H1 (cell line): Measurements from ENCODE around the gene LSM4. TPM values are rescaled to one million over a fixed set of nuclear protein-coding genes. Genes with fewer than 3 reads are reported as not detected.

ENCODE experiments used
- CTCF ChIA-PET: fragments of 300-600 bp; sonication (Branson Sonifier 250); formaldehyde crosslinking; loops from one replicate; lab custom pipeline; 2021; ENCODE audit not compliant: partially characterized antibody; lab: Charles Lee
- POLR2A ChIA-PET: fragments of 300-600 bp; sonication (Branson Sonifier 250); formaldehyde crosslinking; loops from one replicate; lab custom pipeline; 2021; ENCODE audit warnings: inconsistent platforms; ENCODE audit not compliant: partially characterized antibody; lab: Charles Lee
- DNase-seq, 2 experiments: peaks; one replicate each; pipeline versions ENCODE4 v3.0.0 to v3.0.0-alpha.2; 2010 to 2022; ENCODE audit warnings: low spot score in 2 of 2, low read depth in 1 of 2, mixed read lengths in 1 of 2
- FAIRE-seq: peaks from 2 replicates; lab custom pipeline; 2011; peaks lifted over from hg19 to GRCh38; lab: Jason Lieb, UNC
- H2AFZ ChIP-seq: 2 replicates; pipeline ENCODE4 v1.8.1; 2012; ENCODE audit warnings: low read length, inconsistent platforms
- H2AK5ac ChIP-seq: 2 replicates; pipeline ENCODE4 v1.6.1; 2013; ENCODE audit warnings: low read depth, low read length
- H2BK120ac ChIP-seq: replicated peaks from 2 replicates; pipeline ENCODE3; 2013; ENCODE audit warnings: low read depth, low read length, inconsistent platforms
- H2BK12ac ChIP-seq: 2 replicates; pipeline ENCODE4 v1.6.1; 2013; ENCODE audit warnings: low read depth, low read length
- H2BK15ac ChIP-seq: 2 replicates; pipeline ENCODE4 v1.6.1; 2013; ENCODE audit warnings: low read length
- H2BK20ac ChIP-seq: 2 replicates; pipeline ENCODE4 v1.6.1; 2013; ENCODE audit warnings: low read length
- H2BK5ac ChIP-seq: 2 replicates; pipeline ENCODE4 v1.6.1; 2013; ENCODE audit warnings: low read depth, low read length
- H3K14ac ChIP-seq: 2 replicates; pipeline ENCODE4 v1.6.1; 2013; ENCODE audit warnings: inconsistent platforms; ENCODE audit not compliant: insufficient read length
- H3K18ac ChIP-seq: 2 replicates; pipeline ENCODE4 v1.6.1; 2013; ENCODE audit warnings: low read length; ENCODE audit errors: extremely low read depth
- H3K23ac ChIP-seq: 2 replicates; pipeline ENCODE4 v1.6.1; 2013; ENCODE audit warnings: inconsistent platforms; ENCODE audit not compliant: insufficient read length
- H3K23me2 ChIP-seq: 2 replicates; pipeline ENCODE4 v1.6.1; 2013; ENCODE audit warnings: low read depth, low read length
- H3K27ac ChIP-seq: 2 replicates; pipeline ENCODE4 v1.6.1; 2011; ENCODE audit warnings: low read depth, low read length, inconsistent platforms
- H3K27me3 ChIP-seq, 4 experiments: replicated peaks in 1 of 4; 1 replicate in 1 of 4; 2 replicates in 3 of 4; pipeline versions ENCODE4 v1.6.1 to v1.8.1; 2011 to 2013; ENCODE audit warnings: low read length in 3 of 4, mild to moderate bottlenecking in 3 of 4, inconsistent platforms in 2 of 4, mixed read lengths in 2 of 4, moderate library complexity in 1 of 4; ENCODE audit not compliant: control insufficient read depth in 3 of 4, insufficient read depth in 3 of 4; ENCODE audit errors: extremely low read depth in 1 of 4
- H3K36me3 ChIP-seq, 4 experiments: 2 replicates each; pipeline versions ENCODE4 v1.6.1 to v1.8.1; 2011 to 2013; ENCODE audit warnings: mild to moderate bottlenecking in 4 of 4, low read length in 3 of 4, moderate library complexity in 2 of 4, control low read depth in 1 of 4, inconsistent platforms in 1 of 4; ENCODE audit not compliant: insufficient read depth in 4 of 4, control insufficient read depth in 2 of 4
- H3K4ac ChIP-seq: replicated peaks from 2 replicates; pipeline ENCODE3; 2013; ENCODE audit warnings: low read length, low read depth, mixed read lengths, inconsistent platforms; ENCODE audit not compliant: insufficient read length
- H3K4me1 ChIP-seq, 4 experiments: replicated peaks in 1 of 4; 1 replicate in 1 of 4; 2 replicates in 3 of 4; pipeline versions ENCODE4 v1.6.1 to v1.8.1; 2011 to 2013; ENCODE audit warnings: low read length in 3 of 4, inconsistent platforms in 2 of 4, mixed read lengths in 1 of 4; ENCODE audit not compliant: insufficient read depth in 4 of 4, control insufficient read depth in 3 of 4
- H3K4me2 ChIP-seq, 2 experiments: 2 replicates each; pipeline versions ENCODE4 v1.6.1 to v1.8.1; 2011 to 2013; ENCODE audit warnings: low read depth in 2 of 2, low read length in 2 of 2, control low read depth in 1 of 2, inconsistent platforms in 1 of 2, mild to moderate bottlenecking in 1 of 2; ENCODE audit not compliant: insufficient read depth in 1 of 2
- H3K4me3 ChIP-seq, 4 experiments: fragments of 200-600, 300-600 bp in 1 of 4; sonication (generic), shearing (Covaris generic), sonication (Bioruptor Twin) in 1 of 4; 2 replicates each; pipeline versions ENCODE4 v1.5.1 to v1.8.1; 2011 to 2016; ENCODE audit warnings: low read length in 4 of 4, low read depth in 3 of 4, control low read depth in 2 of 4, inconsistent platforms in 2 of 4, mild to moderate bottlenecking in 2 of 4, mixed read lengths in 1 of 4, moderate library complexity in 1 of 4; ENCODE audit not compliant: insufficient read depth in 2 of 4; ENCODE audit errors: extremely low read depth in 1 of 4
- H3K56ac ChIP-seq: replicated peaks from 2 replicates; pipeline ENCODE3; 2013; ENCODE audit warnings: low read depth, mild to moderate bottlenecking, mixed read lengths, low read length, inconsistent platforms; ENCODE audit not compliant: insufficient read length
- H3K79me1 ChIP-seq: 2 replicates; pipeline ENCODE4 v1.6.1; 2013; ENCODE audit warnings: low read depth, low read length, control low read depth
- H3K79me2 ChIP-seq, 2 experiments: 2 replicates each; pipeline versions ENCODE4 v1.6.1 to v1.8.1; 2012 to 2013; ENCODE audit warnings: low read length in 2 of 2, mild to moderate bottlenecking in 2 of 2, inconsistent platforms in 1 of 2; ENCODE audit not compliant: insufficient read depth in 2 of 2, control insufficient read depth in 1 of 2
- H3K9ac ChIP-seq, 4 experiments: replicated peaks in 1 of 4; 1 replicate in 1 of 4; 2 replicates in 3 of 4; pipeline versions ENCODE4 v1.6.1 to v1.8.1; 2011 to 2013; ENCODE audit warnings: low read depth in 3 of 4, low read length in 3 of 4, control low read depth in 2 of 4, mild to moderate bottlenecking in 2 of 4, moderate library complexity in 2 of 4, inconsistent platforms in 1 of 4; ENCODE audit errors: extremely low read depth in 1 of 4
- H3K9me3 ChIP-seq, 2 experiments: 2 replicates each; pipeline versions ENCODE4 v1.6.1 to v1.8.1; 2012 to 2013; ENCODE audit warnings: mild to moderate bottlenecking in 2 of 2, moderate library complexity in 2 of 2, control low read depth in 1 of 2, inconsistent platforms in 1 of 2, low read depth in 1 of 2, low read length in 1 of 2, mixed read lengths in 1 of 2; ENCODE audit not compliant: insufficient read depth in 2 of 2
- H4K20me1 ChIP-seq, 2 experiments: replicated peaks in 1 of 2; 2 replicates each; pipeline versions ENCODE3 to v1.8.1; 2011 to 2013; ENCODE audit warnings: inconsistent platforms in 2 of 2, low read length in 2 of 2, mild to moderate bottlenecking in 1 of 2; ENCODE audit not compliant: insufficient read depth in 2 of 2, control insufficient read depth in 1 of 2
- H4K5ac ChIP-seq: 2 replicates; pipeline ENCODE4 v1.6.1; 2013; ENCODE audit warnings: low read length, low read depth, mixed read lengths, inconsistent platforms; ENCODE audit not compliant: insufficient read length
- H4K8ac ChIP-seq: 2 replicates; pipeline ENCODE4 v1.8.0; 2013; ENCODE audit warnings: mild to moderate bottlenecking, moderate library complexity, low read length, inconsistent platforms; ENCODE audit not compliant: insufficient read depth; ENCODE audit errors: extremely low read depth
- H4K91ac ChIP-seq: replicated peaks from 2 replicates; pipeline ENCODE3; 2013; ENCODE audit warnings: low read length, mixed read lengths, inconsistent platforms; ENCODE audit not compliant: insufficient read length
- WGBS, 2 experiments: shearing (Covaris generic) in 1 of 2; methylation state at CpG; one replicate each; pipeline versions ENCODE4 v1.1.6 to v1.1.7; 2013 to 2015; ENCODE audit warnings: low lambda C conversion rate in 2 of 2, mixed read lengths in 2 of 2, inconsistent platforms in 1 of 2, low coverage in 1 of 2, missing lambda C conversion rate in 1 of 2; ENCODE audit not compliant: insufficient replicate concordance in 2 of 2, insufficient coverage in 1 of 2, insufficient read length in 1 of 2; ENCODE audit errors: extremely low coverage in 1 of 2, missing lambda C conversion rate in 1 of 2; 5-methylcytosine and 5-hydroxymethylcytosine counted together
- polyA plus RNA-seq, 7 experiments: library from polyadenylated mRNA; depleted of rRNA in 3 of 7; stranded (reverse) in 5 of 7; unstranded in 2 of 7; fragments of >200 nt in 5 of 7; fragments of 200-250 nt in 2 of 7; gene quantifications; 1 replicate in 5 of 7; 2 replicates in 1 of 7; 4 replicates in 1 of 7; pipeline versions ENCODE4 v1.2.1 to v1.2.3, GENCODE V29; 2011 to 2013; ENCODE audit warnings: missing spikeins in 2 of 7, mixed read lengths in 2 of 7
- total RNA-seq: library from RNA; stranded (reverse); fragmentation: NEBNext Ultra II Directional; extraction: Animal tissue kit (Norgen Biotek cat#: 25700); gene quantifications from 2 replicates; pipeline ENCODE4 v1.2.1, GENCODE V29; 2021

Gene LSM4
- total and polyA plus RNA-seq, 2 of the 8 experiments (the other 6 are each of a cell fraction or from before 2014, with no cell fraction given): 302 to 319 TPM

- Histone ChIP-seq H3K9me3 (peaks cover 0 to 2% of the 10 kb centered on the region in 2 experiments; a peak in 1 of 4 replicates), H3K9ac (no peak overlapping the region), H3K27me3 (no peaks in the 10 kb centered on the region), H4K5ac (no peak overlapping the region), H4K20me1 (no peaks in the 10 kb centered on the region), H3K79me1 (no peaks in the 10 kb centered on the region), H4K91ac (no peak overlapping the region), H3K23ac (no peak overlapping the region), H3K14ac (no peak overlapping the region), H3K18ac (no peak overlapping the region), H2BK5ac (no peak overlapping the region; the same call in 1 of the 2 replicates), H2AK5ac (0 out of 2 replicates have a peak overlapping the region, but pooled peaks have one; percentile 0), H3K56ac (no peak overlapping the region), H3K4me2 (no peak overlapping the region), H2BK12ac (0 out of 2 replicates have a peak overlapping the region, but pooled peaks have one; percentile 27), H2AFZ (no peak overlapping the region), H3K4me3 (no peak overlapping the region), H4K8ac (no peak overlapping the region), H3K36me3 (peaks cover 2 to 14% (median 3%) of the 10 kb centered on the region in 4 experiments; a peak in 5 of 8 replicates), H3K4ac (no peak overlapping the region), H2BK15ac (no peak overlapping the region), H2BK20ac (no peak overlapping the region), H3K27ac (no peak overlapping the region), H2BK120ac (no peak overlapping the region), H3K23me2 (no peaks in the 10 kb centered on the region), H3K4me1 (no peaks in the 10 kb centered on the region), H3K79me2 (no peaks in the 10 kb centered on the region)
- FAIRE-seq (no peak), DNase-seq (no peak)
- ChIA-PET CTCF (interaction anchor here (1.2 to 8.1 kb wide), 5 partner anchors 7 to 54 kb away, joined by 3 to 69 read pairs (median 8); partner anchors contain the start of gene GDF15), POLR2A (interaction anchor here (1.1 to 2.0 kb wide), 2 partner anchors 16 to 78 kb away, joined by 4 read pairs; partner anchors contain the start of gene PGPEP1)
- 96% methylated on average over 3 of the region's 3 CpGs; no CpG with 5 or more reads in 1 of the 2 experiments for WGBS, 2 experiments
Measured at GRCh38 chr19:18357041-18357440, 34.2 kb upstream of the LSM4 start.
